ENCODE results near the gene CYP4V2. TPM values are rescaled to one million over a fixed set of nuclear protein-coding genes. Genes with fewer than 3 reads are reported as not detected.
A peak's percentile ranks its signal among the peaks of the same experiment; 100 is the strongest.

CYP4V2 gene
- total RNA-seq, 5 donors from 2014 or later (not counting 1 experiment from before 2014, with no cell fraction given) = 27.1 to 35.1 (median 30.0) TPM

DNA sequence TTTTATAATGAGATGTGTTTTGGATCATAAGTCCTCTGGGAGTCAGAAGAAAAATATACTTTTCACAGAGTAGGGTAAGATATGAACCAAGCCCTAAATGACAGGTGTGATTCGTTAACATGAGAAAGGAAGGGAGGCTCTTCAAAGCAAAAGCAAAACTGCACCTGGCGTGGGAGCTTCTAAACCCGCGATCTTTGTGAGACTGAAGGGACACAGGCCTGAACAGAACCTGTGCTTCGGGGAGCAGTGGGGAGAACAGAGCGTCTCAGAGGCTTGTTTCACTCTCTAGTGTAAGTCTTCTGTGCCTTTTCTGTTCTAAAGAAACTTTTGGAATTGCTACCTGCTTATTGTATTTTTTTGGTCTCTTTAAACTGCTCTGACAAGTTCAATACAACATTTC lies 30.2 kb upstream of the CYP4V2 start:
- no peaks in the 10 kb centered on the region for H3K36me3 ChIP-seq (ENCODE audit: control insufficient read depth in 2 of 2, extremely low read depth in 1 of 2, insufficient read depth in 1 of 2, low read length in 1 of 2)
- H3K9me3 Mint-ChIP-seq = no peaks in the 10 kb centered on the region
- H3K4me3 ChIP-seq (ENCODE audit: control insufficient read depth in 1 of 2, extremely low read depth in 1 of 2, low read length in 1 of 2) = no peak overlapping the region
- POLR2A ChIA-PET = no interaction called here
- H3K27ac ChIP-seq (ENCODE audit: low read length) = no peak overlapping the region
- 33% methylated on average over 5 of the region's 6 CpGs for WGBS (ENCODE audit: insufficient coverage)
- CTCF ChIA-PET = interaction anchor here in 1 of 2 donors (0.6 kb wide), 1 partner anchor 11 kb away, joined by 3 read pairs; no protein-coding TSS in a partner anchor
- DNase-seq = peak in 5 of 35 experiments; percentile 6 to 27 (median 16)
- no peaks in the 10 kb centered on the region for H3K9me3 ChIP-seq
- H3K27me3 ChIP-seq (replicated peaks in 1 of 2; ENCODE audit: control insufficient read depth in 2 of 2, extremely low read depth in 1 of 2, insufficient read depth in 2 of 2, low read length in 1 of 2) = no peaks in the 10 kb centered on the region
- H3K4me3 Mint-ChIP-seq = peak overlapping the region in 2 of 3 donors; percentile 43 to 67
- H3K4me1 Mint-ChIP-seq = peaks cover 4 to 7% (median 6%) of the 10 kb centered on the region in 3 donors
- H3K27ac Mint-ChIP-seq = peak overlapping the region in 1 of 2 donors; percentile 65
- peak; percentile 50 to 77 (median 53) for ATAC-seq (replicated peaks in 1 of 4)
- no peaks in the 10 kb centered on the region for H3K4me1 ChIP-seq (ENCODE audit: control insufficient read depth in 1 of 2, extremely low read depth in 1 of 2, insufficient read depth in 2 of 2, low read length in 2 of 2)
- H3K27me3 Mint-ChIP-seq = peaks cover 0 to 4% of the 10 kb centered on the region in 2 donors
- H3K36me3 Mint-ChIP-seq = no peaks in the 10 kb centered on the region

DNA sequence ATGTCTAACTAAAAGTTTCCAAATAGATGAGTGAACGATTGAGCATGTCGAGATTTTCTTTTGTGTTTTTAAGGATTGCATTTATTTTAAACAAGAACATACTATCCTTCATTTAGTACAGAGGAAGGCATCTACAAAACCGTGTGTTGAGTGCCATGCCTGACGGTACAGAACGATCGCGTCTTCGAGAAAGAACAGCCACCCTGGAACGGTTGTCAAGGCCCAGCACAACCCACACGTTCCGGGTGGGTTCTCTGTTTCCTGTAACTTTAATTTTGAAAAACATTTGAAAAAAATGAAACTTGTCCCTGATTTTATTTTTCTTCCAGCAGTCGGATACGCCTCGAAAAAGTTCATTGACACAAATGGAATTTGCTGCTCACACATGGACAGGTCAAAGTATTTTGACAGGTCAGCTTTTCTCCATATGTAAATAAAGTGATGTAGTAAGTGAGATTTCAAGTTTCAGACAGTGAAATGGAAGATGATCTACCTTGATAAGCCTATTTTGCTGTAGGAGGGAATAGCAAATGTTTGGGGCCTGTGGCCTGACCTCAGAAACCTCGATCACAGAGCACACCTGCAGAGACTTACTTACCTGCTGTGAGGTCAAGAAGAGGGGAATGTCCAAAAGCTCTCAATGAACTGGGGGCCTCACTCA lies 24.4 kb upstream of the CYP4V2 start:
- Mint-ChIP-seq H3K4me3 (no peak overlapping the region), H3K27me3 (peaks cover 9 to 11% of the 10 kb centered on the region in 2 donors), H3K9me3 (no peaks in the 10 kb centered on the region), H3K27ac (no peak overlapping the region), H3K36me3 (no peaks in the 10 kb centered on the region), H3K4me1 (peaks cover 0 to 2% (median 0%) of the 10 kb centered on the region in 3 donors)
- peaks cover 0 to 3% of the 10 kb centered on the region in 2 experiments for H3K27me3 ChIP-seq (replicated peaks in 1 of 2; ENCODE audit: control insufficient read depth in 2 of 2, extremely low read depth in 1 of 2, insufficient read depth in 2 of 2, low read length in 1 of 2)
- no peaks in the 10 kb centered on the region for H3K36me3 ChIP-seq (ENCODE audit: control insufficient read depth in 2 of 2, extremely low read depth in 1 of 2, insufficient read depth in 1 of 2, low read length in 1 of 2)
- ATAC-seq (replicated peaks in 1 of 4) = no peak
- WGBS (ENCODE audit: insufficient coverage) = 90% methylated on average over 13 of the region's 15 CpGs
- CTCF ChIA-PET = no interaction called here
- POLR2A ChIA-PET = interaction anchor here in 1 of 2 donors (0.5 kb wide), 1 partner anchor 58 kb away, joined by 4 read pairs; no protein-coding TSS in a partner anchor
- no peaks in the 10 kb centered on the region for H3K9me3 ChIP-seq
- no peaks in the 10 kb centered on the region for H3K4me1 ChIP-seq (ENCODE audit: control insufficient read depth in 1 of 2, extremely low read depth in 1 of 2, insufficient read depth in 2 of 2, low read length in 2 of 2)
- no peak for DNase-seq
- H3K4me3 ChIP-seq (ENCODE audit: control insufficient read depth in 1 of 2, extremely low read depth in 1 of 2, low read length in 1 of 2) = no peak overlapping the region
- no peak overlapping the region for H3K27ac ChIP-seq (ENCODE audit: low read length)

DNA sequence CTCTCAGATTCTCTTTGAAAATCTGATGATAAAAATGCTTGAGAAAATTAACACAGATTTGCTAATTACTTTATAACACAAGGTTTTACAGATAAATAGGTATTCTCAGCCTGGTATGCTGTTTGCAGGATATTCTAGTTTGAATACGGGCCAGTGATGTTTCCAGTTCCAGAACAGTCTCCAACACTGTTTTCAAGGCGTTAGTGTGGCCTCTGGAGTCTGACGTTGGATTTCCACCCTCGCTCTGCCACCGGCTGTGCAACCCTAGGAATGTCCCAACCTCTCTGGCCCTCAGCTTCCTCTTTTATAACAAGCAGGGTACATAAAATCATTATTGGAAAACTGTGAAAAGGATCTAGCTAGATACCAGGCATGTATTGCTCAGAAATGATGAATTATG lies 23.8 kb upstream of the CYP4V2 start:
- Mint-ChIP-seq H3K36me3 (no peaks in the 10 kb centered on the region), H3K4me1 (no peaks in the 10 kb centered on the region), H3K4me3 (no peak overlapping the region), H3K27me3 (peaks cover 9 to 11% of the 10 kb centered on the region in 2 donors), H3K27ac (no peak overlapping the region), H3K9me3 (no peaks in the 10 kb centered on the region)
- 75% methylated on average over 3 of the region's 5 CpGs for WGBS (ENCODE audit: insufficient coverage)
- Histone ChIP-seq H3K9me3 (no peaks in the 10 kb centered on the region), H3K4me1 (ENCODE audit: control insufficient read depth in 1 of 2, extremely low read depth in 1 of 2, insufficient read depth in 2 of 2, low read length in 2 of 2) (no peaks in the 10 kb centered on the region), H3K4me3 (ENCODE audit: control insufficient read depth in 1 of 2, extremely low read depth in 1 of 2, low read length in 1 of 2) (no peak overlapping the region), H3K36me3 (ENCODE audit: control insufficient read depth in 2 of 2, extremely low read depth in 1 of 2, insufficient read depth in 1 of 2, low read length in 1 of 2) (no peaks in the 10 kb centered on the region), H3K27ac (ENCODE audit: low read length) (no peak overlapping the region), H3K27me3 (replicated peaks in 1 of 2; ENCODE audit: control insufficient read depth in 2 of 2, extremely low read depth in 1 of 2, insufficient read depth in 2 of 2, low read length in 1 of 2) (peaks cover 0 to 3% of the 10 kb centered on the region in 2 experiments)
- ChIA-PET POLR2A (interaction anchor here in 1 of 2 donors (0.9 kb wide), 1 partner anchor 25 kb away, joined by 3 read pairs; no protein-coding TSS in a partner anchor), CTCF (interaction anchor here in 1 of 2 donors (0.9 kb wide), 1 partner anchor 26 kb away, joined by 3 read pairs; no protein-coding TSS in a partner anchor)
- DNase-seq = no peak
- ATAC-seq (replicated peaks in 1 of 4) = no peak

GRCh38 chr4:186168750-186169149 lies 22.6 kb upstream of the CYP4V2 start:
- peaks cover 9 to 11% of the 10 kb centered on the region in 2 donors for H3K27me3 Mint-ChIP-seq
- H3K4me1 Mint-ChIP-seq = no peaks in the 10 kb centered on the region
- CTCF ChIA-PET = no interaction called here
- H3K36me3 Mint-ChIP-seq = no peaks in the 10 kb centered on the region
- DNase-seq (no peak), ATAC-seq (replicated peaks in 1 of 4) (no peak)
- Histone ChIP-seq H3K9me3 (no peaks in the 10 kb centered on the region), H3K4me3 (ENCODE audit: control insufficient read depth in 1 of 2, extremely low read depth in 1 of 2, low read length in 1 of 2) (no peak overlapping the region), H3K36me3 (ENCODE audit: control insufficient read depth in 2 of 2, extremely low read depth in 1 of 2, insufficient read depth in 1 of 2, low read length in 1 of 2) (no peaks in the 10 kb centered on the region), H3K27ac (ENCODE audit: low read length) (no peak overlapping the region), H3K4me1 (ENCODE audit: control insufficient read depth in 1 of 2, extremely low read depth in 1 of 2, insufficient read depth in 2 of 2, low read length in 2 of 2) (no peaks in the 10 kb centered on the region), H3K27me3 (replicated peaks in 1 of 2; ENCODE audit: control insufficient read depth in 2 of 2, extremely low read depth in 1 of 2, insufficient read depth in 2 of 2, low read length in 1 of 2) (peaks cover 0 to 3% of the 10 kb centered on the region in 2 experiments)
- WGBS (ENCODE audit: insufficient coverage) = 96% methylated on average over 4 of the region's 9 CpGs
- H3K4me3 Mint-ChIP-seq = no peak overlapping the region
- H3K9me3 Mint-ChIP-seq = no peaks in the 10 kb centered on the region
- no peak overlapping the region for H3K27ac Mint-ChIP-seq
- POLR2A ChIA-PET = no interaction called here

GRCh38 chr4:186169333-186169944 lies 21.9 kb upstream of the CYP4V2 start:
- WGBS (ENCODE audit: insufficient coverage) = 94% methylated on average over 15 of the region's 18 CpGs
- H3K27ac ChIP-seq (ENCODE audit: low read length) = no peak overlapping the region
- Mint-ChIP-seq H3K9me3 (no peaks in the 10 kb centered on the region), H3K27ac (no peak overlapping the region), H3K27me3 (peaks cover 9 to 11% of the 10 kb centered on the region in 2 donors), H3K4me1 (no peaks in the 10 kb centered on the region), H3K36me3 (no peaks in the 10 kb centered on the region), H3K4me3 (no peak overlapping the region)
- ChIA-PET POLR2A (interaction anchor here in 1 of 2 donors (0.6 kb wide), 1 partner anchor 732 kb away, joined by 4 read pairs; no protein-coding TSS in a partner anchor), CTCF (no interaction called here)
- DNase-seq = no peak
- no peak overlapping the region for H3K4me3 ChIP-seq (ENCODE audit: control insufficient read depth in 1 of 2, extremely low read depth in 1 of 2, low read length in 1 of 2)
- peaks cover 0 to 3% of the 10 kb centered on the region in 2 experiments for H3K27me3 ChIP-seq (replicated peaks in 1 of 2; ENCODE audit: control insufficient read depth in 2 of 2, extremely low read depth in 1 of 2, insufficient read depth in 2 of 2, low read length in 1 of 2)
- no peak for ATAC-seq (replicated peaks in 1 of 4)
- no peaks in the 10 kb centered on the region for H3K36me3 ChIP-seq (ENCODE audit: control insufficient read depth in 2 of 2, extremely low read depth in 1 of 2, insufficient read depth in 1 of 2, low read length in 1 of 2)
- no peaks in the 10 kb centered on the region for H3K4me1 ChIP-seq (ENCODE audit: control insufficient read depth in 1 of 2, extremely low read depth in 1 of 2, insufficient read depth in 2 of 2, low read length in 2 of 2)
- H3K9me3 ChIP-seq = no peaks in the 10 kb centered on the region

DNA sequence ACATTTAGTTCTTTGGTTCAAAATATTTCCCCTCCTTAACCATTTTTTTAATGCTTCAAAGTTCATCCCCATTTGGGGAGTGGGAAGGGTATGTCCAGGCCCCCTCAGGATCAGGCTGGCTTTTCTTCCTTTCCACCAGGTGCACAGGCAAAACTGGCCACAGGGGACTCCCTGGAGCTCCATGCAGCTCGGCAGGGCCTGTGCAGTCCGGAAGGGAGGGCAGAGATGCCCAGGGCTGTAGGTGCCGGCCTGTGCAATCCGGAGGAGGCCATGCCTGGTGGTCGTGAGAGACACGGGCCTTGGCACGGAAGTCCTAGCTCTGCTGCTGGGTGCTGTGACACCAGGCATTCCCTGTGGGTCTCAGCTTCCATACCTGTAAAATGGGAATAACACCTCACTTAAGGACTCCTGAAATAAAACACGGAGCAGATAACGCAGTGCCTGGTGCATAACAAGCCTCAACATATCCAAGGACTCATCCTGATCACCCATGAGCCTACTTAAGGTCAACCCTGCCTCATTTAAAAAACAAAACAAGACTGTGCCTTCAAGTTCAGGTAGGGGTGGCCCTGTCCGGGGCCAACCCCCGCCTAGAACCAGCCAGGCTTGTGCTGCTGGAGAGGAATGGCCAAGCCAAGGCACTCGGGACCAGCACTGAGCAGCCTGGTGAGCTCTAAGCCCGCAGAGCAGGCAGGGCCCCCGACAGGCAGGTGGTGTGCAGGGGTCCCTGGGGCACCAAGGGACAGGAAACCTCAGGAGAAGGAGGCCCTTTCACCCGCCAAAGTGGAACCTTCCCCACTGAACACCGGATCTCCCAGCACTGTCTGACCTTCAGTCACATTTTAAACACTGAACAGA lies 21.2 kb upstream of the CYP4V2 start:
- H3K4me3 Mint-ChIP-seq = no peak overlapping the region
- H3K27ac Mint-ChIP-seq = no peak overlapping the region
- CTCF ChIA-PET = no interaction called here
- 81% methylated on average over 10 of the region's 16 CpGs for WGBS (ENCODE audit: insufficient coverage)
- no peaks in the 10 kb centered on the region for H3K36me3 Mint-ChIP-seq
- no peaks in the 10 kb centered on the region for H3K4me1 Mint-ChIP-seq
- H3K9me3 Mint-ChIP-seq = no peaks in the 10 kb centered on the region
- no peak overlapping the region for H3K27ac ChIP-seq (ENCODE audit: low read length)
- peaks cover 5 to 11% of the 10 kb centered on the region in 2 donors for H3K27me3 Mint-ChIP-seq
- POLR2A ChIA-PET = interaction anchor here in 1 of 2 donors (0.6 kb wide), 2 partner anchors 731 to 1040 kb away, joined by 4 read pairs; no protein-coding TSS in a partner anchor
- no peaks in the 10 kb centered on the region for H3K4me1 ChIP-seq (ENCODE audit: control insufficient read depth in 1 of 2, extremely low read depth in 1 of 2, insufficient read depth in 2 of 2, low read length in 2 of 2)
- no peaks in the 10 kb centered on the region for H3K9me3 ChIP-seq
- ATAC-seq (replicated peaks in 1 of 4) = no peak
- H3K36me3 ChIP-seq (ENCODE audit: control insufficient read depth in 2 of 2, extremely low read depth in 1 of 2, insufficient read depth in 1 of 2, low read length in 1 of 2) = no peaks in the 10 kb centered on the region
- peaks cover 0 to 3% of the 10 kb centered on the region in 2 experiments for H3K27me3 ChIP-seq (replicated peaks in 1 of 2; ENCODE audit: control insufficient read depth in 2 of 2, extremely low read depth in 1 of 2, insufficient read depth in 2 of 2, low read length in 1 of 2)
- DNase-seq = no peak
- H3K4me3 ChIP-seq (ENCODE audit: control insufficient read depth in 1 of 2, extremely low read depth in 1 of 2, low read length in 1 of 2) = no peak overlapping the region

Data from T-cell (primary cell).